GM12878 (cell line): ENCODE data around the gene ACER3. TPM values are rescaled to one million over a fixed set of nuclear protein-coding genes. Genes with fewer than 3 reads are reported as not detected.

Experiments used
- ATF2 ChIP-seq: IDR thresholded peaks from 2 replicates; pipeline ENCODE4 v1.6.1; 2012; ENCODE audit warnings: low read length, inconsistent platforms
- CEBPB ChIP-seq, 2 experiments: fragments of 150-350 bp in 1 of 2; IDR thresholded peaks; 2 replicates each; pipeline ENCODE4 v1.6.1; 2012 to 2014; ENCODE audit warnings: low read depth in 2 of 2, low read length in 2 of 2, borderline replicate concordance in 1 of 2, inconsistent platforms in 1 of 2
- CHD4 ChIP-seq: fragments of 200-600 bp; sonication (generic); IDR thresholded peaks from 2 replicates; pipeline ENCODE4 v1.6.1; 2016; ENCODE audit warnings: mild to moderate bottlenecking
- CTCF ChIP-seq, 3 experiments: IDR thresholded peaks in 2 of 3; conservative IDR thresholded peaks in 1 of 3; 2 replicates each; pipeline ENCODE4 v1.5.1; 2011; ENCODE audit warnings: low read depth in 3 of 3, low read length in 3 of 3, mild to moderate bottlenecking in 3 of 3, control low read depth in 2 of 3, moderate library complexity in 2 of 3, inconsistent platforms in 1 of 3, mixed read lengths in 1 of 3; ENCODE audit not compliant: control insufficient read depth in 2 of 3, insufficient read depth in 1 of 3; ENCODE audit errors: extremely low read depth in 1 of 3
- DPF2 ChIP-seq: fragments of 450-650 bp; IDR thresholded peaks from 2 replicates; pipeline ENCODE4 v1.6.1; 2017; ENCODE audit warnings: mild to moderate bottlenecking
- ELK1 ChIP-seq: IDR thresholded peaks from 2 replicates; pipeline ENCODE4 v1.6.1; 2012; ENCODE audit warnings: low read depth, low read length, improper control_type of control experiment
- POLR2AphosphoS5 ChIP-seq: IDR thresholded peaks from 2 replicates; pipeline ENCODE4 v1.6.1; 2011; ENCODE audit warnings: mild to moderate bottlenecking, low read length, inconsistent platforms
- SREBF1 ChIP-seq: IDR thresholded peaks from 2 replicates; pipeline ENCODE4 v1.6.1; 2012; ENCODE audit warnings: mild to moderate bottlenecking, low read length
- STAT1 ChIP-seq: fragments of 450-650 bp; conservative IDR thresholded peaks from 2 replicates; pipeline ENCODE4 v1.6.1; 2014; ENCODE audit warnings: antibody characterized with exemption, mild to moderate bottlenecking
- TCF3 ChIP-seq: IDR thresholded peaks from 2 replicates; pipeline ENCODE4 v1.6.1; 2012; ENCODE audit warnings: low read depth, mild to moderate bottlenecking, low read length, borderline replicate concordance; ENCODE audit not compliant: insufficient read depth
- polyA plus RNA-seq, 11 experiments: library from polyadenylated mRNA; depleted of rRNA in 4 of 11; unstranded in 6 of 11; stranded (reverse) in 5 of 11; fragments of >200 nt; fragmentation: Nextera tagmentation in 4 of 11; fragmentation: Illumina TruSeq in 1 of 11; extraction: Ambion mirVana in 4 of 11; extraction: Trizol in 1 of 11; gene quantifications; 1 replicate in 1 of 11; 2 replicates in 10 of 11; pipeline versions ENCODE4 v1.2.1 to v1.2.3, GENCODE V29; 2011 to 2016; ENCODE audit warnings: inconsistent platforms in 2 of 11, missing spikeins in 2 of 11, low read depth in 1 of 11
- total RNA-seq, 4 experiments: library from RNA; depleted of rRNA in 3 of 4; stranded (reverse); fragments of >200 nt in 3 of 4; fragmentation: Illumina TruSeq in 1 of 4; extraction: Trizol in 1 of 4; gene quantifications; 2 replicates each; pipeline versions ENCODE4 v1.2.1 to v1.2.3, GENCODE V29; 2013 to 2021
- TF ChIP-seq, protein P1 (sequence below): fragments of 450-650 bp; IDR thresholded peaks from 2 replicates; pipeline ENCODE4 v1.6.1; 2017; ENCODE audit warnings: mild to moderate bottlenecking, moderate library complexity
- TF ChIP-seq, protein P2 (sequence below): IDR thresholded peaks from 2 replicates; pipeline ENCODE4 v1.6.1; 2011; ENCODE audit warnings: borderline replicate concordance, low read depth, mild to moderate bottlenecking, moderate library complexity, mixed read lengths, low read length; ENCODE audit not compliant: insufficient read depth; ENCODE audit errors: extremely low read length

Gene ACER3
- total and polyA plus RNA-seq, 10 of the 15 experiments (the other 5 are each of a cell fraction or from before 2014, with no cell fraction given) = 2.8 to 17.4 (median 10.3) TPM

DNA sequence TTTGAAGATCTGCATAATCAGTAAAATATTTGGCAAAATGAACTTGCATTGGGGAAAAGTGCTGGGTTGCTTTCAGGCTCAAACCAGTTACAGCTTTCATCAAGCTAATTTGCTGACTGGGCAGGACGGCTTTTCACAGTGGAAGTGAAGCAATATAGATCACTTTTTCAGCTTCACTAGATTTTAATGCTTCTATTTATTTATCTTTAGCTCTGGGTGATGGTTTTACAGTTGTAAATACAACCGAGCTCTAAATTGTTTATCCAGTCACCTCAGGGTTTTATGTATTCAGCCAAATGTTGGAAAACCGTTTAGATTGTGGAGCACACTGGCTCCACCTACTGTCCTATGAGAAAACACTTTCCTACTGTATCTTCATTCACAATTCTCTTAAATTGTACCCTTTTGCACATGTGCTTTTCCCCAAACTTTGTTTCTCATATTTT, 58.2 kb downstream of the ACER3 start (continued):
- TF ChIP-seq CTCF (IDR thresholded peaks at IDR 0.05 in 2 of 3, conservative IDR thresholded peaks at IDR 0.05 in 1 of 3; ENCODE audit: control insufficient read depth in 2 of 3, extremely low read depth in 1 of 3, insufficient read depth in 1 of 3, low read depth in 3 of 3, low read length in 3 of 3) (peak; percentile 68 to 71 (median 68)), STAT1 (no peak), DPF2 (no peak), ELK1 (no peak), CHD4 (no peak), ATF2 (no peak), SREBF1 (no peak), POLR2AphosphoS5 (no peak), TCF3 (no peak), CEBPB (IDR thresholded peaks at IDR 0.05; ENCODE audit: borderline replicate concordance in 1 of 2, low read depth in 2 of 2, low read length in 2 of 2) (no peak)
- TF ChIP-seq, protein P1, sequence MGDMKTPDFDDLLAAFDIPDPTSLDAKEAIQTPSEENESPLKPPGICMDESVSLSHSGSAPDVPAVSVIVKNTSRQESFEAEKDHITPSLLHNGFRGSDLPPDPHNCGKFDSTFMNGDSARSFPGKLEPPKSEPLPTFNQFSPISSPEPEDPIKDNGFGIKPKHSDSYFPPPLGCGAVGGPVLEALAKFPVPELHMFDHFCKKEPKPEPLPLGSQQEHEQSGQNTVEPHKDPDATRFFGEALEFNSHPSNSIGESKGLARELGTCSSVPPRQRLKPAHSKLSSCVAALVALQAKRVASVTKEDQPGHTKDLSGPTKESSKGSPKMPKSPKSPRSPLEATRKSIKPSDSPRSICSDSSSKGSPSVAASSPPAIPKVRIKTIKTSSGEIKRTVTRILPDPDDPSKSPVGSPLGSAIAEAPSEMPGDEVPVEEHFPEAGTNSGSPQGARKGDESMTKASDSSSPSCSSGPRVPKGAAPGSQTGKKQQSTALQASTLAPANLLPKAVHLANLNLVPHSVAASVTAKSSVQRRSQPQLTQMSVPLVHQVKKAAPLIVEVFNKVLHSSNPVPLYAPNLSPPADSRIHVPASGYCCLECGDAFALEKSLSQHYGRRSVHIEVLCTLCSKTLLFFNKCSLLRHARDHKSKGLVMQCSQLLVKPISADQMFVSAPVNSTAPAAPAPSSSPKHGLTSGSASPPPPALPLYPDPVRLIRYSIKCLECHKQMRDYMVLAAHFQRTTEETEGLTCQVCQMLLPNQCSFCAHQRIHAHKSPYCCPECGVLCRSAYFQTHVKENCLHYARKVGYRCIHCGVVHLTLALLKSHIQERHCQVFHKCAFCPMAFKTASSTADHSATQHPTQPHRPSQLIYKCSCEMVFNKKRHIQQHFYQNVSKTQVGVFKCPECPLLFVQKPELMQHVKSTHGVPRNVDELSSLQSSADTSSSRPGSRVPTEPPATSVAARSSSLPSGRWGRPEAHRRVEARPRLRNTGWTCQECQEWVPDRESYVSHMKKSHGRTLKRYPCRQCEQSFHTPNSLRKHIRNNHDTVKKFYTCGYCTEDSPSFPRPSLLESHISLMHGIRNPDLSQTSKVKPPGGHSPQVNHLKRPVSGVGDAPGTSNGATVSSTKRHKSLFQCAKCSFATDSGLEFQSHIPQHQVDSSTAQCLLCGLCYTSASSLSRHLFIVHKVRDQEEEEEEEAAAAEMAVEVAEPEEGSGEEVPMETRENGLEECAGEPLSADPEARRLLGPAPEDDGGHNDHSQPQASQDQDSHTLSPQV = no peak
- TF ChIP-seq, protein P2, sequence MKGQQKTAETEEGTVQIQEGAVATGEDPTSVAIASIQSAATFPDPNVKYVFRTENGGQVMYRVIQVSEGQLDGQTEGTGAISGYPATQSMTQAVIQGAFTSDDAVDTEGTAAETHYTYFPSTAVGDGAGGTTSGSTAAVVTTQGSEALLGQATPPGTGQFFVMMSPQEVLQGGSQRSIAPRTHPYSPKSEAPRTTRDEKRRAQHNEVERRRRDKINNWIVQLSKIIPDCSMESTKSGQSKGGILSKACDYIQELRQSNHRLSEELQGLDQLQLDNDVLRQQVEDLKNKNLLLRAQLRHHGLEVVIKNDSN = no peak
- TF ChIP-seq, all 136 proteins: peak for 6
